IPS-18c (cell line): ENCODE measurements around the gene SVEP1.

ENCODE experiments used
- H3K4me3 ChIP-seq: 2 replicates; pipeline ENCODE4 v1.7.0; 2013; ENCODE audit warnings: low read depth, mild to moderate bottlenecking, low read length, moderate library complexity; ENCODE audit not compliant: insufficient read depth
- H3K9me3 ChIP-seq: one replicate; pipeline ENCODE4 v1.6.1; 2013; ENCODE audit warnings: mild to moderate bottlenecking, low read length, moderate library complexity; ENCODE audit not compliant: control insufficient read depth, insufficient read depth

SVEP1 gene

DNA sequence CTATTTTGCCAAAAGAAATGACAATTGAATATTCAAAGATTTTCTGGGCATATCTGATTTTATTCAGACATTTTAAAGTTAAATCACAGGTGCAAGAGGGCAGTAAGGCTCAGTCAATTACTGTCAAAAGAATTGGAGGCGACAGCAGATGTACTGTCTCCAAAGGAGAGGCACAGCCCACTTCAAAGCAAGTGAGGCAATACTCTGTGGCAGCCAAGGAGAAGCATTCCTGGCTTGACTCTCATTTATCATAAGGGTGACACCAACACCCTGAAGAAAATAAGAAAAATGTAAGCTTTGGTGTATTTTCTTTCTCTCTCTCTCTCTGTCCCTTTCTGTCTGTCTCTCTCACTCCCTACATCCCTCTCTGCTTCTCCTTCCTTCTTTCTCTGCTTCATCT lies 93.3 kb downstream of the SVEP1 start:
- Histone ChIP-seq H3K4me3 (no peak overlapping the region), H3K9me3 (peaks cover 3% of the 10 kb centered on the region)

GRCh38 chr9:110479481-110479880 lies 100.1 kb downstream of the SVEP1 start:
- peaks cover 3% of the 10 kb centered on the region for H3K9me3 ChIP-seq
- H3K4me3 ChIP-seq = no peak overlapping the region

- H3K4me3 ChIP-seq = no peak overlapping the region
Measured at GRCh38 chr9:110476251-110476650, 103.3 kb downstream of the SVEP1 start.

GRCh38 chr9:110472111-110472510 lies 107.4 kb downstream of the SVEP1 start:
- Histone ChIP-seq H3K4me3 (no peak overlapping the region), H3K9me3 (no peaks in the 10 kb centered on the region)

More at GRCh38 chr9:110476251-110476650, 103.3 kb downstream of the SVEP1 start:
- no peaks in the 10 kb centered on the region for H3K9me3 ChIP-seq

DNA sequence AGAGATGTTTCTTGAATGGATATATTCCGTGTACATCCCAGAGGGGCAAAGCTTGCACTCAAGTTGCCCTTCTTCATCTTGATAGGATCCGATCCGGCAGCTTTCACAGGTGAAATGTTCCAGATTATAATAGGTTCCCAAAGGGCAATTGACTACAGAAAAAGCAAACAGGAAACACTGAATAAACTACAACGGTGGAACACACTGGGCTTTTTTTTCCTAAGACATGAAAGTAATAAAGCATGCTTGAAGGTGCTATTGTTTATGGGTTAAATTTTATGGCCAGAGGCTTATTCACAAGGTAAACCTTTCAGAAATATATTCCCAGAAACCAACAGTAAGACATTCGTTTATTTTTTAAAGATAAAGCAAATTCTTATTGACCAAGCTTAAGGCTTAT lies 110.6 kb downstream of the SVEP1 start:
- H3K4me3 ChIP-seq = no peak overlapping the region
- no peaks in the 10 kb centered on the region for H3K9me3 ChIP-seq

- H3K9me3 ChIP-seq = no peaks in the 10 kb centered on the region
Measured at GRCh38 chr9:110465190-110465589, 114.4 kb downstream of the SVEP1 start.

GRCh38 chr9:110464321-110464720 lies 115.2 kb downstream of the SVEP1 start:
- Histone ChIP-seq H3K4me3 (no peak overlapping the region), H3K9me3 (no peaks in the 10 kb centered on the region)

More at GRCh38 chr9:110465190-110465589, 114.4 kb downstream of the SVEP1 start:
- H3K4me3 ChIP-seq = no peak overlapping the region

GRCh38 chr9:110463499-110463898 lies 116.0 kb downstream of the SVEP1 start:
- no peak overlapping the region for H3K4me3 ChIP-seq

GRCh38 chr9:110457245-110457644 lies 122.3 kb downstream of the SVEP1 start:
- H3K4me3 ChIP-seq = no peak overlapping the region
- no peaks in the 10 kb centered on the region for H3K9me3 ChIP-seq

More at GRCh38 chr9:110463499-110463898, 116.0 kb downstream of the SVEP1 start:
- H3K9me3 ChIP-seq = no peaks in the 10 kb centered on the region

GRCh38 chr9:110456681-110457080 lies 122.9 kb downstream of the SVEP1 start:
- H3K4me3 ChIP-seq = no peak overlapping the region
- no peaks in the 10 kb centered on the region for H3K9me3 ChIP-seq

DNA sequence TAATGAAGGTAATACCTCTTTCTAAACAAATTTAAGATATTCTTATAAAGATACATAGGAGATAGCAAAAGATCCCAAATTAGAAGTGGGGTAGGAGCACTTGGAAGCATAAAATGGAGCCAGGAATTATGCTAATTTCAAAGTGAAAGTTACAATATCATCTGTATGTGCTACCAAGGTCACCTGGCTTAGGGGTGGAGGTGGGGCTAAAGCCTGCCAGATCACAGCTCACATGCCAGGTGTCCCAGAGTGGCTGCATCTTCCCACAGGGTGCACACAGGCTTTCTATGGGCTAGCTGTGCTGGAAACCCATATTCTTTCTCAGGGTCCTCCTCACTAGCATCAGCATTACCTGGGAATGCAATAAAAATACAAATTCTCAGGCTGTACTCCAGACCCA lies 123.7 kb downstream of the SVEP1 start:
- Histone ChIP-seq H3K9me3 (no peaks in the 10 kb centered on the region), H3K4me3 (no peak overlapping the region)

GRCh38 chr9:110452227-110452801 lies 127.2 kb downstream of the SVEP1 start:
- Histone ChIP-seq H3K4me3 (no peak overlapping the region), H3K9me3 (no peaks in the 10 kb centered on the region)

DNA sequence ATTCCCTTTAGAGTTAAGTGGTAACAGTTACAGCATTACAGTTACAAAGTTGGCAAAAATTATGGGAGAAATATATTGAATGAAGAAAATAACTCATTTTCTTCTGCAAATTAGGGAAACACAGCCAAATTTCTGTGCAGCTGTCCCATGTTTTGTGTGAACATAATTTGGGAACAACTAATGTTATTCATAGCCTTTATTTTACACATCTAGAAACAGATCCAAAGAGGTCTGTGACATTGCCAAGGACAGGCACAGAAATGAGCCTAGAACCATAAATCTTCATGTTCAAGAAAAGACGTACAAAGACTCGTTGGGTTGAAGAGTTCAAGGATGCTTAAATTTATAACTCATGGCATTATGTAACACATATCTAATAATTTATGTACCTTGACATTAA lies 127.8 kb downstream of the SVEP1 start:
- H3K4me3 ChIP-seq = no peak overlapping the region
- no peaks in the 10 kb centered on the region for H3K9me3 ChIP-seq

DNA sequence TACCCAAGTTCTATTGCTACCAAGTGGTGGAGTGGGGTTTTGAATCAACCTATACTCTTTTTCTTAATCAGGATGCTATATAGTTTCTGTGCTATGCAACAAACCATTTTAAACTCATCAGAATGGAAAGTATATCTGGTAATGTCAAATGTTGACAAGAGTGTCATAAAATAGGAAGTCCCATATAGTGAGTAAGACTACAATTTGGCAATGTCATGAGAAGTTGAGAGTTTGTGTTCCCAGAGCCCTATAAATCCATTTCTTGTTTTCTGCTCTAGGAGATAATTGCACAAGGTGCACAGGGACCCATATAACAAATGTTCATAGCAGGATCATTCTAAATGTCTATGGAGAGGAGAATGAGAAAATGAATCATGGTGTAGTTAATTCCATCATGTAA lies 132.1 kb downstream of the SVEP1 start:
- H3K9me3 ChIP-seq = no peaks in the 10 kb centered on the region
- no peak overlapping the region for H3K4me3 ChIP-seq

DNA sequence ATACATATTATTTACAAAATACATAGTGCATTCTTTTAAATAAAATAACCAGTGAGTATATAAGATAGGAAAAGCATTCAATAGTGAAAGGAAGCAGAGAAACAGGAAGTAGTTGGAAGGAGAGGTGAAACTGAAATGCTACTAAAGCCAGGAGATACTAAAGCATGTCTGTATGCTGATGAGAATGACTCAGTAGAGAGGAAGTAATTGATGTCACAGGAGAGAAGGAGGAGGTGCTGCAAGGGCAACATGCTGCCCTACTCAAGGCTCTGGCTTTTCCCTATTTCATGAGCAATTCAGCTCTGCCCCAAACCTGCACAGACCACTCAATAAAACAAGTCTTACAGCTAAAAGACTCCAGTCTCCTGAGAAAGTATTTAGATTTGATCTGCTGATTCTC lies 133.4 kb downstream of the SVEP1 start:
- Histone ChIP-seq H3K9me3 (no peaks in the 10 kb centered on the region), H3K4me3 (no peak overlapping the region)

GRCh38 chr9:110444911-110445310 lies 134.6 kb downstream of the SVEP1 start:
- Histone ChIP-seq H3K4me3 (no peak overlapping the region), H3K9me3 (no peaks in the 10 kb centered on the region)

- H3K4me3 ChIP-seq = no peak overlapping the region
Measured at GRCh38 chr9:110443866-110444220, 135.7 kb downstream of the SVEP1 start.

GRCh38 chr9:110443146-110443865 lies 136.2 kb downstream of the SVEP1 start:
- Histone ChIP-seq H3K9me3 (no peaks in the 10 kb centered on the region), H3K4me3 (no peak overlapping the region)

More at GRCh38 chr9:110443866-110444220, 135.7 kb downstream of the SVEP1 start:
- H3K9me3 ChIP-seq = no peaks in the 10 kb centered on the region

DNA sequence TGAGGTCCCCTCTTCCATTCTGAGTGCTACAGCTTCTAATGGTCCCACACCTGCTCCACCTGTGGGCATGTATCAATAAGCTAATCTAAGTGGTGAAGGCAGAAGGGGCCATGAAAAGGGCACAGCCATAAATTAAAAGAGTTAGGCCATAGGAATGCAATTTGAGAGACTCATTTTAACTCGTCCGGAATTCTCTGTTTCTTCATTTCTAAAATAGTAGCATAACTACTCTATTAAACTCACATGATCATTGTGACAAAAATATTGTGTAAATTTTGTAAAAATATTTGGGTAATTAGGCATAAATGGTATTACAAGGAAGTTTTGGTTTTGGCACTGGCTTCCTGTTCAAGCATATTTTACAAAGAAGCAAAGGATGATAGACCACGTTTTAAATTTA lies 138.7 kb downstream of the SVEP1 start:
- H3K4me3 ChIP-seq = no peak overlapping the region
- H3K9me3 ChIP-seq = no peaks in the 10 kb centered on the region
